ENCODE results near the gene ARHGAP42. TPM values are rescaled to one million over a fixed set of nuclear protein-coding genes. Genes with fewer than 3 reads are reported as not detected.

ARHGAP42 gene
- total and polyA plus RNA-seq, 10 of the 15 experiments (the other 5 are each of a cell fraction or from before 2014, with no cell fraction given) = 1.8 to 6.3 (median 3.2) TPM

GRCh38 chr11:100991541-100991940 lies 304.5 kb downstream of the ARHGAP42 start:
- FAIRE-seq (no peak), ATAC-seq (no peak), DNase-seq (ENCODE audit: low read depth, low spot score) (no peak)
- no peaks in the 10 kb centered on the region for H3K9me3 ChIP-seq (replicated peaks; ENCODE audit: control insufficient read depth, insufficient read depth, low read length)
- H4K20me1 ChIP-seq (ENCODE audit: control insufficient read depth, insufficient read depth) = no peaks in the 10 kb centered on the region
- in situ Hi-C loops (cut with MboI) = no loop called here
- TF ChIP-seq NR2C2 (IDR thresholded peaks at IDR 0.05; ENCODE audit: borderline replicate concordance, control insufficient read depth, insufficient read length, low read depth) (no peak), ATF2 (IDR thresholded peaks at IDR 0.05; ENCODE audit: low read length) (no peak), BRCA1 (IDR thresholded peaks at IDR 0.05; ENCODE audit: low read depth, low read length) (no peak), SPI1 (IDR thresholded peaks at IDR 0.05; ENCODE audit: borderline replicate concordance, insufficient read depth, low read depth, low read length) (peak; percentile 20; the same call in 1 of the 2 replicates)
- ChIA-PET SMC1A (ENCODE audit: uncharacterized antibody, unreplicated experiment) (interaction anchor here (0.8 kb wide), 1 partner anchor 11 kb away, joined by 3 read pairs; no protein-coding TSS in a partner anchor), RAD21 (ENCODE audit: unreplicated experiment) (no interaction called here), CTCF (no interaction called here), POLR2A (no interaction called here)
- intact Hi-C loops (cut with micrococcal nuclease; ENCODE audit: unreplicated experiment) = no loop called here
- H3K4me3 ChIP-seq = no peak overlapping the region
- no peak overlapping the region for H3K4me2 ChIP-seq (ENCODE audit: control insufficient read depth, insufficient read depth)
- H2AFZ ChIP-seq (ENCODE audit: control insufficient read depth, low read depth, low read length) = no peak overlapping the region
- BruUV-seq (replicated peaks) = no TSS peak
- H3K36me3 ChIP-seq (ENCODE audit: control insufficient read depth in 2 of 2, insufficient read depth in 2 of 2, low read length in 1 of 2) = no peaks in the 10 kb centered on the region
- WGBS (ENCODE audit: insufficient coverage, insufficient replicate concordance, low lambda C conversion rate, missing lambda C conversion rate) = 19% methylated on average over 2 of the region's 2 CpGs
- no peaks in the 10 kb centered on the region for H3K79me2 ChIP-seq (ENCODE audit: control insufficient read depth, insufficient read depth, low read length)
- no peak overlapping the region for H3K9ac ChIP-seq (ENCODE audit: control insufficient read depth, insufficient read depth, low read length)
- no peaks in the 10 kb centered on the region for H3K27me3 ChIP-seq (replicated peaks in 1 of 2; ENCODE audit: control insufficient read depth in 2 of 2, insufficient read depth in 2 of 2, low read length in 1 of 2)
- no peaks in the 10 kb centered on the region for H3K4me1 ChIP-seq (ENCODE audit: control insufficient read depth, insufficient read depth, low read length)
- no peak overlapping the region for H3K27ac ChIP-seq (ENCODE audit: control insufficient read depth, insufficient read depth)

GRCh38 chr11:100994966-100995365 lies 307.9 kb downstream of the ARHGAP42 start:
- Histone ChIP-seq H2AFZ (ENCODE audit: control insufficient read depth, low read depth, low read length) (no peak overlapping the region), H3K9me3 (replicated peaks; ENCODE audit: control insufficient read depth, insufficient read depth, low read length) (no peaks in the 10 kb centered on the region), H4K20me1 (ENCODE audit: control insufficient read depth, insufficient read depth) (no peaks in the 10 kb centered on the region), H3K36me3 (ENCODE audit: control insufficient read depth in 2 of 2, insufficient read depth in 2 of 2, low read length in 1 of 2) (no peaks in the 10 kb centered on the region), H3K4me3 (no peak overlapping the region), H3K27ac (ENCODE audit: control insufficient read depth, insufficient read depth) (no peak overlapping the region), H3K4me1 (ENCODE audit: control insufficient read depth, insufficient read depth, low read length) (no peaks in the 10 kb centered on the region), H3K27me3 (replicated peaks in 1 of 2; ENCODE audit: control insufficient read depth in 2 of 2, insufficient read depth in 2 of 2, low read length in 1 of 2) (no peaks in the 10 kb centered on the region), H3K9ac (ENCODE audit: control insufficient read depth, insufficient read depth, low read length) (no peak overlapping the region), H3K4me2 (ENCODE audit: control insufficient read depth, insufficient read depth) (no peak overlapping the region), H3K79me2 (ENCODE audit: control insufficient read depth, insufficient read depth, low read length) (no peaks in the 10 kb centered on the region)
- ChIA-PET POLR2A (no interaction called here), SMC1A (ENCODE audit: uncharacterized antibody, unreplicated experiment) (no interaction called here), RAD21 (ENCODE audit: unreplicated experiment) (no interaction called here), CTCF (interaction anchor here (1.6 kb wide), 1 partner anchor 18 kb away, joined by 5 read pairs; no protein-coding TSS in a partner anchor)
- TF ChIP-seq NFXL1 (IDR thresholded peaks at IDR 0.05; ENCODE audit: borderline replicate concordance) (no peak), TARDBP (IDR thresholded peaks at IDR 0.05; ENCODE audit: borderline replicate concordance) (no peak), ZNF384 (IDR thresholded peaks at IDR 0.05; ENCODE audit: borderline replicate concordance, low read depth, low read length) (no peak), RAD21 (IDR thresholded peaks at IDR 0.05; ENCODE audit: insufficient read depth, low read depth, low read length) (no peak), CHD2 (IDR thresholded peaks at IDR 0.05; ENCODE audit: borderline replicate concordance, low read depth, low read length) (no peak)
- no TSS peak for BruUV-seq (replicated peaks)
- no peak for FAIRE-seq
- ATAC-seq = no peak
- WGBS (ENCODE audit: insufficient coverage, insufficient replicate concordance, low lambda C conversion rate, missing lambda C conversion rate) = 69% methylated on average over 2 of the region's 2 CpGs
- intact Hi-C loops (cut with micrococcal nuclease; ENCODE audit: unreplicated experiment) = no loop called here
- no peak for DNase-seq (ENCODE audit: low read depth, low spot score)
- in situ Hi-C loops (cut with MboI) = no loop called here

Measured in GM12878 (cell line).